Stimulated activated CD4-positive, alpha-beta T cell treated with anti-CD3 and anti-CD28 coated beads, Interleukin-1b, Interleukin-23, amount 100 ng/mL, for 1 hour (primary cell): ENCODE data around the gene ATG2A.
"Not testable (repeated sequence)": the region's sequence is repeated elsewhere in the genome, so short reads cannot be mapped to it uniquely, and the experiment has no call there.

Source experiments
- DNase-seq, 2 donors: peaks; one replicate each; pipeline ENCODE4 v3.0.0-alpha.2; 2020; ENCODE audit warnings: low read depth in 2 of 2

ATG2A gene

GRCh38 chr11:64854534-64855502 lies 62.2 kb downstream of the ATG2A start:
- DNase-seq = no peak

GRCh38 chr11:64854157-64854533 lies 62.9 kb downstream of the ATG2A start:
- DNase-seq = no peak

GRCh38 chr11:64853709-64854108 lies 63.3 kb downstream of the ATG2A start:
- DNase-seq = no peak

GRCh38 chr11:64852804-64853509 lies 64.1 kb downstream of the ATG2A start:
- DNase-seq = no peak

- DNase-seq = no peak
Measured at GRCh38 chr11:64851831-64852351, 65.1 kb downstream of the ATG2A start.

GRCh38 chr11:64850979-64851567 lies 65.9 kb downstream of the ATG2A start:
- no peak for DNase-seq

- DNase-seq = no peak
Measured at GRCh38 chr11:64849598-64850356, 67.2 kb downstream of the ATG2A start.

- no peak for DNase-seq
Measured at GRCh38 chr11:64848826-64849597, 68.0 kb downstream of the ATG2A start.

- DNase-seq = no peak
Measured at GRCh38 chr11:64848214-64848825, 68.7 kb downstream of the ATG2A start.

- DNase-seq = peak; percentile 85 to 94
Measured at GRCh38 chr11:64846998-64847666, 69.9 kb downstream of the ATG2A start.

- not testable (repeated sequence) for DNase-seq
Measured at GRCh38 chr11:64845776-64846129, 71.3 kb downstream of the ATG2A start.

GRCh38 chr11:64845129-64845775 lies 71.8 kb downstream of the ATG2A start:
- DNase-seq = no peak
